ENCODE measurements around the gene NKPD1.

GRCh38 chr19:45180936-45181335 is 20.2 kb upstream of the NKPD1 start:
- TF ChIP-seq, protein P1, sequence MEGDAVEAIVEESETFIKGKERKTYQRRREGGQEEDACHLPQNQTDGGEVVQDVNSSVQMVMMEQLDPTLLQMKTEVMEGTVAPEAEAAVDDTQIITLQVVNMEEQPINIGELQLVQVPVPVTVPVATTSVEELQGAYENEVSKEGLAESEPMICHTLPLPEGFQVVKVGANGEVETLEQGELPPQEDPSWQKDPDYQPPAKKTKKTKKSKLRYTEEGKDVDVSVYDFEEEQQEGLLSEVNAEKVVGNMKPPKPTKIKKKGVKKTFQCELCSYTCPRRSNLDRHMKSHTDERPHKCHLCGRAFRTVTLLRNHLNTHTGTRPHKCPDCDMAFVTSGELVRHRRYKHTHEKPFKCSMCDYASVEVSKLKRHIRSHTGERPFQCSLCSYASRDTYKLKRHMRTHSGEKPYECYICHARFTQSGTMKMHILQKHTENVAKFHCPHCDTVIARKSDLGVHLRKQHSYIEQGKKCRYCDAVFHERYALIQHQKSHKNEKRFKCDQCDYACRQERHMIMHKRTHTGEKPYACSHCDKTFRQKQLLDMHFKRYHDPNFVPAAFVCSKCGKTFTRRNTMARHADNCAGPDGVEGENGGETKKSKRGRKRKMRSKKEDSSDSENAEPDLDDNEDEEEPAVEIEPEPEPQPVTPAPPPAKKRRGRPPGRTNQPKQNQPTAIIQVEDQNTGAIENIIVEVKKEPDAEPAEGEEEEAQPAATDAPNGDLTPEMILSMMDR (IDR thresholded peaks at IDR 0.05; ENCODE audit: low read depth, low read length): no peak
- TF ChIP-seq EZH2phosphoT487 (IDR thresholded peaks at IDR 0.05; ENCODE audit: low read depth): no peak

All from OCI-LY3 (cell line).